HL-60/S4 (cell line): ENCODE measurements around the gene SLC22A12.

ENCODE experiments used
- in situ Hi-C: fragments of 300-500 bp; cut with MboI; formaldehyde crosslinking; loops from 2 replicates; pipeline ENCODE4 v1.14.3; 2022; ENCODE audit warnings: low sequenced_read_pairs

Gene SLC22A12

DNA sequence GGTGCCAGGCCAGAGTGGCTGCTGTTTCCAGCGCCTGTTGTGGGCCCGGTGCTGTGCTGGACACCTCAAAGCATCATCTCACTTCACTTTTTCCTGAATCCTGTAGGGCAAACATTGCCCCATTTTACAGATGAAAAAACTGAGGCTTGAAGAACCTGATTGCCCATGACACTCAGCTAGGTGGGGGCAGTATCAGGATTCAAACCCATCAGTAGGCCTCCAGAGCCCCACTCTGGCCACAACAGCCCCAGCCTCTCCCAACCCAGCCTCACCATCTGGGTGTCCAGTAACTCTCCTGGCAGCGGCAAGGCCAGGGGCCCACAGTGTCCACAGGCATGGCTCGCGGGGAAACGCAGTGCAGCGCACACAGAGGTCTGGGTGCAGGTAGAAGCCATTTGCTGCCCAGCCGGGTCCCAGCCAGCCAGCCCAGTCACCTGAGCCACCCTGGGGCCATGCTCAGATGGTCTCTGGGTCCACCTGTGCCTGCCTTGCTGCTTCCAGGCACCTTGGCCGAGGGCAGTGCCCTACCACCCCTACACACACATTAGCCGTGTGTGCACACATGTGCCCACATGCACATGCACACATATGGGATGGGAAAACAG is 11.5 kb downstream of the SLC22A12 start:
- in situ Hi-C loops, result no loop called here

DNA sequence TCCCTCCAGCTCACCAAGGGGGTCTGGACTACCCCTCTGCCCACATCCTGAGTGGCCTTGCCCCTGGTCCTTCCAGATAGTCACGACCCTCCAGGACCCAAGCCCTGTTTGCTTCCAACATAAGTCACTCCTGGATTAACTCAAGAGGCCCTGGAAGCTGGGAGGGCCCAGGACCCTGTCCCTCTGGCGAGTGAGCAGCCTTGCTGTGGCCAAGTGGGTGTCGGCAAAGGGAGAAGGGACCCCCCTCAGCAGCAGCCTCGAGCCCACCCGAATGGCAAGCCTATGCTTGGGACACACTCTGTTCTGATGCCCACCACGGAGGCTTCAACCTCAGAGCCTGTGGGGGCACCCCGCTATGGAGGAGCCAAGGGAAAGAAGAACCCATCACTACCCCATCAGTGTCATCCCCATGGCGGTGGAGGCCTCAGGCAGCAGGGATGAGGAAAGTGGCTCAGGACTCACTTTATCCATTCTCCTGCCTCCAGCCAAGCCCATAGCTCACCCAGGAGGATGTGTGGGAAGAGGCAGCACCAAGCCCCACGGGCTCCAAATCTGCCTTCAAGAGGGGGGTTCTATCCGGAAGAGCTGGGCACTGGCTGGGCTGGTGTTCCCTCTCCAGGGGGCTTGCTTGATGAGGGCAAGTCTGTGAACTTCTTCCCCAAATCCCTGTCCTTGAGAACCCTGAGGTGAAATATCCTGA is 12.5 kb downstream of the SLC22A12 start:
- in situ Hi-C loops, result no loop called here

DNA sequence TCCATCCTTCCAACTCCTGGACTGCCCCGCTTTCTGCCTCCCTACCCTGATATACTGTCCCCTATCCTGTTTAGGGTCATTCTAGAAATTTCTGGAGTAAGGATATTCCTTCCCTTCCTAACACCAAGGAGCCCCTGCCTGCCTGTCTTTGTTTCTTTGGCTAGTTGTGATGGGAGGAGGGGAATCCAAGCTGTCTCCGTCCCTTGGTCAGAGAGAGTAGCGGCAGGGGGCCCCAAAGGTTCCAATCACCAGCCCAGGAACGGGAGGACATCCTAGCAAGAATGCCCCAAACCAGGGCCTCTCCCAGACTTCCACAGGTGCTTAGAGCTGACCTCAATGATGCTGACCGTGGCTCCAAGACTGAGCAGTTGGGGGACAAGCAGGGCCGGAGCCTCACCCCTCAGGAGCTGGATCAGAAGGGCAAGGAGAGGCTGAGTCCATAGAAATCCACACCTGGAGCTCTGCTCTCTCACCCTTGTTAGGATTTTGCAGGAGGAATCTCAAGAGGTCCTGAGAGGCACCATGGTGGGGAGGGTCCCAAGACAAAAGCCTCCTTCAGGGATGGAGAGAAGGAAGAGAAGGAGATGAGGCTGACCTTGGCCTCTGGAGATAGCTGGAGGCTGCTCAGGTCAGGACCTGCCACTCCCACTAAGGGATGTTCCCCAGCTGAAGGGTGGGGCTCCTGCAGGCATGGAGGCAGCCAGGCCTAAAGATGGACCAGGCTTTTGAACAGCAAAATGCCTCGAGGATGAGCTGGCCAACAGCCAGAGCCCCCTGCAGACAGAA is 13.6 kb downstream of the SLC22A12 start:
- in situ Hi-C loops, result no loop called here

DNA sequence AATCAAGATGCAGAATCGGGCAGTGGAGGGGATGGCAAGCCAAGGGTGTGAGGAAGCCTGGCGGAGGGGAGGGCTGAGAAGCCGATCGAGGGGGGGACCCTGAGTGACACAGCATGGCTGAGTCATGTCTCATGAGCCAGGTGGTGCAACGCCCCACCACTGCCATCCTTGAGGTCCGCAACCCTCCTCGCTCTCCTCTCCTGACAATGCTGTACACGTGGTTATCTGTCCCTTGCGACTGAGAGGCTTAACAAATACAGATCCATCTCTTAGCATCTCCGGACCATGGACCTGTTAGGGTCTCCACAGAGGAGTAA is 14.2 kb downstream of the SLC22A12 start:
- in situ Hi-C loops, result no loop called here

DNA sequence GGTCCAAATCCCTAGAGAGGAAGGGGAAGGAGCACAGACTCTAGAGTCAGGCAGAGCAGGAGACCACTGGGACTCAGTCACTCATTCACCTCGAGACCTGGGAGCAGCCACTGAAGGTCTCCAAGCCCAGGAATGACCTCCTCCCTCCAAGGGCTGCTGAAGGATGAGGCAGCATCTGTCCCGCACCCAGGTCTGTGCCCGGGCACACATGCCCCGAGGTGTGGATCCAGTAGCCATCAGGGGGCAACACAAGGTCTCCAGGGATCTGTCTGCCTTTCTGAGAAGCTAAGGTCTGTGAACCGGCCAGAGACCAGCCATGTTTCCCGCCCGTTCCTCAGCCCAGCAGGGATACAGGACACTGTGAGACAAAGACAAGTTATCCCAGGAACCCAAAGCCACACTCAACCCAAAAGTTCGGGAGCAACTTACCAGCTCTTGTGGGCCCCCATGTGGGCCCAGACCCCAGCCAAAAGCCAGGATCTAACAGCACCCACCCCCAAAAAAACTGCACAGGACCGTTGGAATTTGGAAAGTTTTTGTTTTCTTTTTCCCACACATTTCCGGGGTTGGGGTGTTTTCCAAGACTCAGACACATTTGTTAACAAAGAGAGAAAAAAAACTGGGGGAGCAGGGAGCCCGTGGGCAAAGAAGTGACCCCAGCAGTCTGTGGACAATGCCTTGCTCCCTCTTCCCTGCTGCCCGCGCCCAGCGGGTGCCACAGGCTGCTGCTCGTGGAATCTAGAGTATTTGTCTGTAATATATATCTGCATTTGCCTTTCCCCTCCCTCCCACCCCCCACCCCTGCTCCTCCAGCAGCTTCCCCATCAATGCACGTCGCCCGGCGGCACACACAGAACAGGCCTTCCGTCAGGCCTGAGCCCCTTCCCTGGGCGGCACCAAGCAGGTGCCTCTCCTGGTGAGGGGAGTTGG is 14.9 kb downstream of the SLC22A12 start:
- in situ Hi-C loops, result no loop called here

DNA sequence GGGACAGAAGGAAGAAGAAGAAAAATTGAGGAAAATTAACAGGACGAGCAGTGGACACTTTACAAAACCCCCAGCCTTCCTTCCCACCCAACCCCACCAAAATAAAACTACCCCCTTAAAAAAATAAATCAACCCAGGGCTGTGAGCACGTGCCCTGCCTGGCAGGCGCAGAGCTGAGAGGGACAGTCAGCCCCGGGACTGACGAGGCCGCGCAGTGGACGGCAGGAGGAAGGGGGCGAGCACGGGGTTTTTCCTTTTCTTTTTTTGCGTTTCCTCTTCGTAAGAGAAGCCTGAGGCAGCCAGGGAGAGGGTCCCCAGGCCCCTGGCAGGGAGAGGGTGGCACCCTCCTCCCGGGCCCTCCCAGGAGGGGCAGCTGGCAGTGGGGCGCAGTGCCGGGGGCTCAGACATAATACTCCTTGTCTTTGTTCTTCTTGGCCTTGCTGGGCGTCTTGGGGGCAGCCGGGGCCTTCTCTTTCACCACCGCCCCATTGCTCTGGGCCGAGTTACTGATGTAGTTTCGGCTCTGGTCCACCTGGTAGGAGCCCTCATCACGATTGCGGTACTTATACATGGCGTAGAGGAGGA is 15.9 kb downstream of the SLC22A12 start:
- in situ Hi-C loops, result no loop called here

DNA sequence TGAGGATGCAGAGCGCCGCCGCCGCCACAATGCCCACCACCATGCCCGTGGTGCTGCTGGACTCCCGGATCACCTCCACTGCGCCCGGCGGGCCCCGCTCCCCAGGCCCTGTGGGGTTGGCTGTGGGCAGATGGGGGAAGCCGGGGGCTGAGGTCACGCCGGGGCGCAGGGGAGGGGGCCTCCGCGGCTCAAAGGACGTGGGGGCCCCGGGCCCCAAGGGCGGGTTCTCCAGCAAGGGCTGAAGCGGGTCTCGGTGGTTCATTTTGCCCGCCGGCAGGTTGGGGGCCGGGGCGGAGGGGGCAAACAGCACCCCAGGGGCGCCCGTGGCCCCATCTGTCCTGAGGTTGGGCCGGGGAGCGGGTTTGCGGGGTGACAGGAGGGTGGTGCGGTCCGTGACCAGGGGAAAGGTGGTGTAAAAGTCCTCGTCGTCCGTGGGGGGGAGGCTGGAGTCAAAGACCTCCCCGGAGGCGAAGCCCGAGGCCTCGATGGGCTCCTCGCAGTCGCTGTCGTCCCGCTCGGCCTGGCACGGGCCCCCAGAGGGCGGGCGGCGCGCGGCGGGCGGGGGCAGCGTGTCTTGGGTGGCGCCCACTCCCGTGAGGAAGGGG is 16.5 kb downstream of the SLC22A12 start:
- in situ Hi-C loops, result no loop called here

DNA sequence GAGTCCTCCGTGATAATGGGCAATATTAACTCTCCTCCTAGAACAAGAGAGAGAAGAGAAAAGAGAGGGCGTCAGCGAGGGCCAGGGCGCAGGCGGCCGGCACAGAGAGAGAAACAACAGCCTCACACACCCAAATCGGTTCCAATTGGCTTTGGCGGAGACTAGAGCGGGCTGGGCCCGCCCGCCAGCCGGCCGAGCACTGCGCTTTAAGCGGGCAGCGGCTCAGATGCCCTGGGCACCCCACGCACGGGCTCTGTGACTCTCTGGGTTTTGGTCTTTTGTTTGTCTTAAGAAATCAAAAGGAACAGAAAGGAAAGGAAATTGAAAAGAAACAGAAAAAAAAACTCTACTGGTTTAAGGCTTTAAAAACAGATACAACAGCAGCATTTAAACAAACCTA is 17.0 kb downstream of the SLC22A12 start:
- in situ Hi-C loops, result no loop called here

DNA sequence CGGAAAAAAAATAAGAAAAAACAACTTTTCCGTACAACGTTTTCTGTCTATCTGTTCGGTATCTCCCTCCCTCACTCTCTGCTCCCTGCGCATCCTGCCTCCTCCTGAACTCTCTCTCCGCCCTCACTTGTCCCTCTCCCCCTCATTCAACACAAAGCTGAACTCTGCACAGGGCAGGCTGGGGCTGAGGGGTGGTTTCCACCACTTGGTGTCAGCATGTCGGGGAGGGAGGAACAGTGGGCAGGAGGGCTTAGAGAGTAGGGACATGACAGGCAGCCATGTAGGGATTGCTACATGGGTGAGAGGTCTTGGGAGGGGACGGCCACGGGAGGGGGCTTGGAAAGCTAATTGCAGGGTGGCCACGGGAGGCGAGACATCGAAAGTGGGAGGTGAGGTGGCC is 17.6 kb downstream of the SLC22A12 start:
- in situ Hi-C loops, result no loop called here

DNA sequence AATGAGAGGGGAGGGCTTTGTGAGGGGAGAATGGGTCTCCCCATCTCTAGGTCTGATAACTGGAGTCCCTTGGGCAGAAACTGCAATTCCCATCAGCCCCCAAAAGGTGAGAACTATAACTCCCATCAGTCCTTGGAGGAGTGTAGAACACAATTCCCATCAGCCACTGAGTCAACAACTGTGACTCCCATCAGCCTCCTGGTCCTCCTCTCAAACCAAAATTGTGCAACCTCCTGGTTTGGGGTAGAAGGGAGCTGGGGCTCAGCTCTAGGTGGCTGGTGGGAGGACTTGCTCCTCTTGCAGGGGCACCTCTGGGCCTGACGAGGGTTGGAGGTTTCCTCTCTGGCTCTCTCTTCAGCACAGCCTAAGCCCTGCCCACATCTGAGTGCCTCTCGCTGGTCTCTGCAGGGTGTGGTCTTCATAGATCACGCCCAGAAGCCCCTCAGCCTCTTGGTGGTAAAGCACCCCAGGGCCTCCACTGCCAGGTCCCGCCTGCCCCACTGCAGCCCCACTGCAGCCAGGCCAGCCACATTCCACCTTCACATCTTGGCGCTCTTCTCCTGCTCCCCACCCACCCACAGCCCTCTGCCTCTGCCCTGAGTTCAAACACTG is 18.5 kb downstream of the SLC22A12 start:
- in situ Hi-C loops, result no loop called here

DNA sequence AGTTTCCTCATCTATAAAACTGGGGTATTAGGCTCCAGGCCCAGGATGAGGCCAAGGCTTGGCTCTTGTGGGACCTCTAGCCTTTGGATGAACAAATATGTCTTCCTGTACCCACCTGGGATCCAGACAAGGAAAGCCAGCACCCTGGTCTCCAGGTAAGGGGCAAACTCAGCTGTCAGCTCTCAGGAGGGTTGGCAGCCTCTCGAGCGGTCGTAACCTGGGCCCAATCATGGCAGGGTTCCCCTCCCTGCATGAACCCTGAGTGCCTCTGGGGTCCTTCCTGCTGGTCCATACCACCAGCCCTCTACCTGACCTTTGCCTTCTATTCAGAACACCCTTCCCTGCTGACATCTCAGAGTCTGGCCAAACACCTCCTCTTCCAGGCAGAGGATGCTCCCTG is 19.6 kb downstream of the SLC22A12 start:
- in situ Hi-C loops, result no loop called here

DNA sequence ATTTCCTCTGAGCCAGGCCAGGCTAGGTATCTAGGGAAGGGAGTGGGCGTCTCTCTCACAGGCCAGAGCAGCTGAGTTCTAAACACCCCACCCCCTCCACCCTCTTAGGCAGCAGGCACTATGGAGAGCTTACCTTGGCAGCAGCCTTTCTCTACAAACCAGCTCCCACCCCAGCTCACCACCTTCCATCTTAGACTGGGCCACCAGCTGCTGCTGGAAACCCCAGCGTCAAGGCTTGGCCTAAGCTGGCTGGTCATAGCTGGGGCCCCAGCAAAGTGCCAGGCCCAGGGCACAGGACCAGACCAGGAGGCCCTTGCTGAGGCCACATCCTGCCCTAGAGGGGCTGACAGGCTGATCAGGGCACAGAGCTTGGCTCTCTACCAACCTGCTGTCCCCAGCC is 20.2 kb downstream of the SLC22A12 start:
- in situ Hi-C loops, result no loop called here

DNA sequence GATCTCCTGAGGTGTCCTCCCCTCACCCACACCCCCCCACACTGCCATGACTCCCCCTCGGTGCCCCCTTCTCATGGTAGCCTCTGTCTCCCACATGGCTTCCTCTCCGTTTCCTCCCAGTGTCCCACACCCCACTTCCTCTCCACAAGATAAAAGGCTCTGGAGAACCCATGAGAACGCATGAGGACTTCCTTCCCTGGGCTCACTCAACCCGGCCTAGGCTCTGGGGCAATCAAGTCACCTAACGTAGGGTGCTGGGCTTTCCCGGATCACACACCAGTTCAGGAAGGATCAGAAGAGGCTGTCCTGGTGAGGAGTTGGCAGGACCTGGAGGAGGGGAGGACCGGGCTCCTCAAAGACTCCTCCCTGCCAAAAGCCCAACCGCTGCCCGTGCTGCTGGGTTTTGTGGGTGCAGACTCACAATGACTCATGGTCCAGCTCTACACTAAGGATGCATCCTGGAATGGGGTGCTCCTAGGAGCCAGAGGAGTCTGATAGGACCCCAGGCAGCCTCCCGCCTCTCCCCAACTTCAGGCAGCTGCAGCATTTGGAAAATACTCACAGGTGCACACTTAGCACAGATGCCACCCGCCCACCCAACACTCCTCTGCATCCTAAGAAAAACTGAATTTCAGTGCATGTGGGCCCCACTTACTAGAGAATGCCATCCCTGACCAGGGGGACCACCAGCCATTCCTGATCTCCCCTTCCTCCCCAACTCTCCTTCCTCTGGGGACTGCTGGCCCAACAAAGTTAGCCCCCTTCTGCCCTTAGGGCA is 21.0 kb downstream of the SLC22A12 start:
- in situ Hi-C loops, result no loop called here

DNA sequence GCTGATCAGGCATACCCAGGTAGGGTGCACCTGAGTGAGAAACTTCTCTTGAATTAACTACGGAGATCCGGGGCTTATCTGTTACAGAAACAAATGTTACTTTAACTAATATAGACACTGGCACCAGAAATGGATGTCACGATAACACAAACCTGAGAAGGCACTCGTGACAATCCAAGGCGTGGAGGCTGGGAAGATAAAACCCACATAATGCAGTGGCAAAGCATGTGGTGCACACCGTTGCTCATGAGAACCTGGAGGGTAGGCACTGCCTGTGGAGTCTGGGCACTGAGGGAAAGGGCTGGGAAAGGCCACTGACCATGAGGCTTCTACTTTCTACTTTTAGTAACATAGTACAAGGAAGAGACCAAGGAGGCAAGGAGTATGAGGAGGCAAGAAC is 22.6 kb downstream of the SLC22A12 start:
- in situ Hi-C loops, result no loop called here

DNA sequence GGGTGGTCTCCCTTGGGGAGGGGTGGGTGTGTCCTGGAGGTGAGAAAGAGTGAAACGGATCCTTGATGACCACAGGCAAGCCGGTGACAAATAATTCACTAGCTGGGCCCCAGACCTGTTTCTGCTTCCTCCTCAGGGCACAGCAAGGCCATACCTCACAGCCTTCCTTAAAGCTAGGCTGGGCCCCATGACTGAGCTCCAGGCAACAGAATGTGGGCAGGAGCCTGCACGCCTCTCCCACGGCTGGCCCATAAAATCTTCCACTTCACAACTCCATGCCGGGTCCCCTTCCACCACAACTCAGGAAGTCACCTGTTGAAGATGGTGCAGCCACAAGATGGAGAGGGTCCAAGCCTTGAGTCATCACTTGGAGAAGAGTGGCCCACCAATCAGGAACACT is 23.9 kb downstream of the SLC22A12 start:
- in situ Hi-C loops, result no loop called here

DNA sequence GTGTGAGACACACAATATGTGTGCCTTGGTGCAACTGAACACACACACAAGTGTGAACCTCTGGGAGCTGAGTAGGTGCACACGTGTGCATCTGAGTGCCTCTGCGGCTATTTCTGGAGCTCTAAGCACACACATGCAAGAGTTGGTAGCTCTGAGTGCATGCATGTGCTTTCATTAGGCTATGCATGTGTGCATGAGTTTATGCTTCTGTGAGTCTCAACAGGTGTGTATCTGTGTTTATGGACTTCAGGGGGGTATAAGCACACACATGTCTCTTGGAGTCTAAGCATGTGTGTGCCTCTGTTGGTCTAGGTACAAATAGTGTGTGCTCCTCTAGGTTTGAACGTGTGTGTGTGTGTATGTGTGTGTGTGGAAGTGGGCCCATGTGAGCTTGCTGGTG is 25.8 kb downstream of the SLC22A12 start:
- in situ Hi-C loops, result no loop called here

DNA sequence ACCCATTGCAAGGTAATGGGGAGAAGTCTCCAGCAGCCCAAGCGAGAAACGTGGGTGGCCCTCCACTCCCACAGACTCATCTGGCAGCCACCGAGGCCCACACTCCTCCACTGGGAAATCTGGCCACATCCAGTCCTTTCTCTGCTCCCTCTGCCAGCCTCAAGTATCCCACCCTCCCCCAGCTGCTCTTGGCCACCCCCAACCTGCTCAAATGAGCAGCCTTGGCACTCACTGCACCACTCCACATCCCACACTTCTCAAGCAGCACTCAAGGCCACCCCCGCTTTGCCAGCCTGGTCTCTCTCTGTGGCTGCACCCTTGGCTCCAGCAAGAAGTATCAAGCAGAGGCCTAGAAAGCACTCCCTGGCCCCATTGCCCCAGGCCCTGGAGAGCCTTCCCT is 28.2 kb downstream of the SLC22A12 start:
- in situ Hi-C loops, result no loop called here

DNA sequence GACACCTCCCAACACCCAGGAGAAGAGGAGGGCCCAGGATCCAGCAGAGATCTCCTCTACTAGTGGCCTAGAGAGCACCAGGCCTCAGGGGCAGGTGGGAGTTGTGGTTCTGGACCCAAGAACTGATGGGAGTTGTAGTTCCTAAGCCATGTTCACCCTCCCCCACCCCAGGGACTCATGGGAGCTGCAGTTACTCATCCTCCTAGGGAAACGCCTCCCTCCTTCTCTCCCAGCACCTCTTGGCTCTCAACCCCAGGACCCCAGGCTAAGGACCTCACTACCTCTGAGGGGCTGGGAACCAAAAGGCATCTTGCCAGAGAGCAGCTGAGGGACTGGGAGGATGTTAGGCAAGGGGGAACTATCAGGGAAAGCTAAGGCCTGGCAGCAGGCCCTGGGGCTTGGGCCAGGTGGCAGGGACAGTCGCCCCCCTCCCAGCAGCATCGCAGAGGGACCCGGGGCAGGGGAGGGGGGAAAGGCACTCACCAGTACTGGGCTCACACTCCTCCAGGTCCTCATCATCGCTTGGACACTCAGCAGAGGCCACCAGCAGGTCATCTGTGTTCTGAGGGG is 28.9 kb downstream of the SLC22A12 start:
- in situ Hi-C loops, result no loop called here

DNA sequence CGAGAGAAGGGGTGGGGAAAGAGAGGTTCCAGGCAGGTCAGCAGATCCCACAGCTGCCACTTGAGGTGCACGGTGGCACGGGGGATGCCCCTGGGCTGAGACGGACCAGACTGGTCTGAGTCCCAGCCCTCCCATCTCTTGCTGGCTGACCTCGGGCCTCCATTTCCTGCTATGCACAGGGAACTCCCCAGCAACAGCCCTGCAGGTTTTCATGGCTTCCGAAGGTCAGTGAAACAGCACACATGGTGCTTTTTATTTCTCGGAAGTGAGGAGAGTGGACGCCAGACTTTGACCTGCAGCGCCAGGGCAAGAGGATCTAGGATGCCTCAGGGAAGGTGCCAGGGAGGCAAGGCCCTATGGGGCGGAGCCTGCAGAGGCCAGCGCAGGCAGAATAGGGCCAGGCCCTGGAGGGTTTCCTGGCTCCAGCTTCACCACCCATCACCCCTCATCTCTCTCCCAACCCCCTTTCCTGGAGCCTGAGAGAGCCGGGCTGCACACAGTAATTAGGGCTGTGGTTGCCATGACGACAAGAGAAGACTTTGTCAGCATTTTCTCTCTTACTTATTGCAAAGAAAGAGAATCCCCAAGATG is 29.5 kb downstream of the SLC22A12 start:
- in situ Hi-C loops, result no loop called here
